ENCODE results near the gene MALSU1.

GRCh38 chr7:23347033-23347681, 48.0 kb downstream of the MALSU1 start:
- TF ChIP-seq CTCF (IDR thresholded peaks at IDR 0.05) (no peak), POLR2A (IDR thresholded peaks at IDR 0.05) (no peak)
